Epidermal melanocyte (primary cell): ENCODE results near the gene ZNF19.

Source experiments
- DNase-seq: peaks from one replicate; pipeline ENCODE4 v3.0.0; 2011; ENCODE audit warnings: low spot score; ENCODE audit not compliant: insufficient read length

Gene ZNF19

DNA sequence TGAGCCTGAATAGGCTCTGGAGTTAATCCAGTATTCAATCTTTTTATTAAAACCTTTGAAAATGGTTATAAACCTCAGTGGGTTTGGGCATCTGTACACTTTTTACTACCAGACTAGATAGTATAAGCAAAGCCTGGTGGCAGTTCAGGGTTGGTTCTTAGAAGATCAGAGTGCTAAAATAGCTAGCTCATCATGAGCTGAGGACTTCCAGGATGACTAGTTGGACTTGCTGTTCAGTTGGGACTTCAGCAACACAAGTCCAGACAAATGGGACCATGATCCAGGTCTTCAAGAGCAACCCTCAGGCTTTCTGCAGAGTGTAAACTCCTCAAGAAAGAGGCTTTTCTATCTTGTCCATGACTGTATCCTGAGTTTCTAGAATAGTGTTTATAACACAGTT lies 1.2 kb upstream of the ZNF19 start:
- DNase-seq: no peak

DNA sequence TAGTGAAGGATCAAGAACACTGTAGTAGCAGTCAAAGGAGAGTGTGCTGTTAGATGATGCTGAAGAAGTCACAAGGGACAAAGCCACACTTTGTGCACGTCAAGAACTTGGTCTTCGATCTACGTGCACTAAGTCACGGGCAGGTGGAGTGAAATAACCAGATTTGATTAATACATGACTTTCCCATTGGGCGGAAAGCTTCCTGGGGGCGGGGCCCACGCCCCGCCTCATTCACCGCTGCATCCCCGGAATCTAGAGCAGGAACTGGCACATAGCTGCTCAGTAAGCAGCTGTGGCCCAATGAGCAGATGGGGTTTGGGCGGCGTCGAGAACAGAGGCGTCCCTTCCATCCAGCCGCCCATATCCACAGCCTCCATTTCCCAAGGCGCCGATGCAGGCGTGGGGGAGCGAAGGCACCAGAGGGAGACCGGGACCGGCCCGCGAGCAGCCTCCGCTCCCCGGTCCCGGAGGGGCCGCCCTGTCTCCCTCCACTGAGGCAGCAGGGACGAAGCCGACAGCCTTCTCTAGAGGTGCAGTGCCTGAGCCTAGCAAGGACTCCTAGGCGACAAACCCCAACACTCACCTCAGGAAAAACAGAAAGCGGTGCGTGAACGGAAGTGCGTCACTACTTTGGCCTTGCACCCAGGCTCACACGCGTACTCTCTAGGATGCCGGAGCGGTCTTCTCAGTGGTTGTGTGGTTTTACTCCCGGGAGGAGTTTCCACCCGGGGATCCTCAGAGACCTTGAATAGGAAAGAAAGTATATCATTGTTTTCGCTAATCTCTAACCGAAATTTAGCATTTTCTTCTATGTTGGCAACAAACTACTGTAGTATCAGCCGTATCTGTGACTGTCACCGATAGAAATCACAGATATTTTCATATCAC lies 4.9 kb downstream of the ZNF19 start:
- DNase-seq: peak; percentile 77

DNA sequence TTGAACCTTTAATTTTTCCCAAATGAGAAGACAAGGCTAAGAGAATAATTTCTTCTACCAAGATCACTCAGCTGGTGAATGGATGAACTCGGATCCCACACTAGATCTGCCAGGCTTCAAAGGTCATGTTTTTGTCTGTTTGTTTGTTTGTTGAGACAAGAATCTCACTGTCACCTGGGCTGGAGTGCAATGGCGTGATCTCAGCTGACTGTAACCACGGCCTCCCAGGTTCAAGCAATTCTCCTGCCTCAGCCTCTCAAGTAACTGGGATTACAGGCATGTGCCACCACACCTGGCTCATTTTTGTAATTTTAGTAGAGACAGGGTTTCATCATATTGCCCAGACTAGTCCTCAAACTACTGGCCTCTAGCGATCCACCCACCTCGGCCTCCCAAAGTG lies 6.6 kb downstream of the ZNF19 start:
- no peak for DNase-seq

GRCh38 chr16:71480956-71481355 lies 8.2 kb downstream of the ZNF19 start:
- DNase-seq: no peak

DNA sequence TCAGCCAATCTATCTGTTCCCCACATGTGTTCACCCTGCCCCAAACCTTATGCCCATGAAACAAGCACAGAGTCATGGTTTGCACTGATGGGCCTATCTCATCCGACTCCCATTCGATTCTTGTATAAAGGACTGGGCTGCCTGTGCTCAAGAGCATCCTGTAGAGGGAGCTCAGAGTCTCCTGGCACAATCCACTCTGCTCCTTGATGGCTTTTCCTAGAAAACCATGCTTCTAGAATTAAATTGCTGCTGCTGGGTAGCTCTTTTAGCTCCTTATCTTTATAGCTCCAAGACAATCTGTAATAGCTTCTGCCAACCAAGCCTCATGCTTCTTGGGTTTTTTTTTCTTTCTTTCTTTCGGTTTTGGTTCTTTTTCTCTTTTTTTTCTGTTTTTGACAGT lies 9.7 kb downstream of the ZNF19 start:
- DNase-seq: no peak

- DNase-seq: no peak
These were observed 12.5 kb downstream of the ZNF19 start for GRCh38 chr16:71476457-71477124.

GRCh38 chr16:71474864-71475263 lies 14.3 kb downstream of the ZNF19 start:
- peak; percentile 41 for DNase-seq

GRCh38 chr16:71473891-71474290 lies 15.2 kb downstream of the ZNF19 start:
- no peak for DNase-seq

GRCh38 chr16:71472931-71473330 lies 16.2 kb downstream of the ZNF19 start:
- no peak for DNase-seq

- no peak for DNase-seq
These were observed 17.1 kb downstream of the ZNF19 start for GRCh38 chr16:71472051-71472450.

- DNase-seq: no peak
These were observed 21.3 kb downstream of the ZNF19 start for GRCh38 chr16:71467810-71468209.

DNA sequence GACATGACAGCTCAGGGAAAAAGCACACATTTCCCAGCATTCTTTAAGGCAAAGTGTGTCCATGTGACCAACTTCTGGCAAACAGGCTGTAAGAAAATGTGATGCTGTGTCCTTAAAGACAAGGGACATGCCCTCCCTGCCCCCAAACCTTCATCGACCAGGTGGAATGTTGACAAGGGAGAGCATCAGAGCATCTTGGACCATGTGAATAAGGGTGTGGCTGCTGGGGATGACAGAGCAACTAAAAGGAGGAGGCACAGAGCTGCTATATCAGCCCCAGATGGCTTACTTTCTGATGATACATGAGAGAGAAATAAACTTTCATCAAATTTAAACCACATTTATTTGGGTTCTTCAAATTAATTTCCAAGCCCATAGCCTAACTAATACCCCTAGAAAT lies 24.9 kb downstream of the ZNF19 start:
- no peak for DNase-seq

GRCh38 chr16:71461686-71462648 lies 27.2 kb downstream of the ZNF19 start, which contains the start of gene ZNF23:
Gene ZNF23, minus strand, starts transcription at chr16:71462247. Its CDS starts 5,451 bp downstream, at chr16:71456796.
- DNase-seq: peak; percentile 82

GRCh38 chr16:71460941-71461340 lies 28.2 kb downstream of the ZNF19 start:
- DNase-seq: no peak

DNA sequence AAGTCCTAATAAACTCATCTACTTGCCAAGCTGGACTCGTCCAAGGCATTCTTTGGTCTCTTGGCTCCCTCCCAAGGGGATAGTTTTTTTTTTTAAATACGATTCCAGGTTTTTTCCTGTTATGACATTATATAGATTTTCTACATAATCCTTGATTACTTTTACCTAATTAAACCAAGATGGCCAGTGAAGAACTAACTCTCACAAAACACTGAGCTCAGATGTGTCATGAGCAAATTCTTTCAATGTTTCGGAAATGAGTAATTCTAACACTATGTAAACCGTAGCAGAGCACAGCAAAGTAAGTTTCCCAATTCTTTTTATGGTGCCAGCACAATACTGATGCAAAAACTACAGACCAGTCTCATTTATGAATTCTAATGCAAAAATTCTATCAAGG lies 28.9 kb downstream of the ZNF19 start:
- DNase-seq: peak; percentile 64

DNA sequence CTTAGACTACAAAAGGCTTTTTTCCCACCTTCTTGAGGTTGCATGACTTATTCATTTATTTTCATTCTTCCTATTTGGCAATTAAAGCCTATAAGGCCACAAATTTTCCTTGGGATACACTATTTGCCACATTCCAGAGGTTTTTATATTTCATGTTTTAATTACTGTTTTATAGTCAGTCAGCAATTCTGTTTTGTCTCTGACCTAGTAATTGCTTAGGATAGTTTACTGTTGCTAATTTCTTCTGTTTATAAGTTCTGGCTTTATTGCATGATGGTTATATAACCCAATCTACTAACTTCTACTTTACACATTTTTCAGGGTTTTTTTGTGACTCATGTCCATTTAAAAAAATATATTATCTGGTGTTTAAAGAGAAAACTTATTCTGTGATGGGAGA lies 29.6 kb downstream of the ZNF19 start:
- DNase-seq: no peak

DNA sequence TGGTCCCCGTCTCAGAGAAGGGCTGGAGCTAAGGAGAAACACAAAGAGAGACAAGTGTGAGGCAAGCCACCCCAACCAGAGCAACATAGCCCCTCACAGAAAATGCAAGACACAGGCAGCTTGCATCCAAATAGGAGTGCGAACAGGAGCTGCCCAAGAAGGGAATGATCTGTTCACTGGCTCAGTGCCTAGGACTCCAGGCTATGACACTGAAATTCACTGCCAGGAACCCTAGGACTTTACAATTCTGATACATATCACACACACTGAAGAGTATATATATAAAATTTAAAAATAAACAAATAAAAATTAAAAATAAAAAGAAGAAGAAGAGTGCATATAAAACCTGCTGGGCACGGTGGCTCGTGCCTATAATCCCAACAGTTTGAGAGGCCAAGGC lies 32.3 kb downstream of the ZNF19 start:
- no peak for DNase-seq

GRCh38 chr16:71453036-71453435 lies 36.1 kb downstream of the ZNF19 start:
- no peak for DNase-seq

DNA sequence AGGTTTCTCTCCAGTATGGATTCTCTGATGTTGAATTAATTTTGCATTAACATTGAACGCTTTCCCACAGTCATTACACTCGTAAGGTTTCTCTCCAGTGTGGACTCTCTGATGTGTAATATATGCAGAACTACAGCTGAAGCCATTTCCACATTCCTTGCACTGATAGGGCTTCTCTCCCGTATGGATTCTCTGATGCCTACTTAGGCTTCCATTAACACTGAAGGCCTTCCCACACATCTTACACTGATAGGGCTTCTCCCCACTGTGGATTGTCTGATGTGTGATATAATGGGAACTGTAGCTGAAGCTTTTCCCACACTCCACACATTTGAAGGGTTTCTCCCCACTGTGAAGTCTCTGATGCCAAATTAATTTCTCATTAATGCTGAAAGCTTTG lies 40.1 kb downstream of the ZNF19 start:
- DNase-seq: no peak

- no peak for DNase-seq
These were observed 40.8 kb downstream of the ZNF19 start for GRCh38 chr16:71448274-71448866.

DNA sequence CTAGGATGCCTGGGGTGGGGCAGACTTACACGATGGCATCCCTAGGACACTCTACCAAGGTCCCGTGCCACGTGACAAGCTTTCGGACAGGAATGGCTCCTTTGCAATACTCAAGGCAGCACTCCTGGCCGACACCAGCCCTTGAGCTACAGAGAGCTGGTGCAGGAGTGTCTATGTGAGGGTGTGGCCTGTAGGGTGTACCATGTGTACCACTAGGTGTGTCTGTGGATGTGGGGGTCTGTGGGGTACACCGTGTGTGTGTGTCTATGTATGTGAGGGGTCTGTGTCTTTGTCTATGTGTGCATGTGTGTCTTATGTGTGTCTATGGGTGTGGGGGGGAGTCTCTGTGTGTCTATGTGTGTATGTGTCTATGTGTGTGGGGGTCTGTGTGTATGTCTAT lies 45.4 kb downstream of the ZNF19 start:
- no peak for DNase-seq
